MCF 10A (cell line): Measurements from ENCODE around the gene NTN4. TPM values are rescaled to one million over a fixed set of nuclear protein-coding genes. Genes with fewer than 3 reads are reported as not detected.

Experiments used
- BruUV-seq: library from RNA; stranded (reverse); fragments of 400-500 nt; replicated peaks from 2 replicates; lab custom pipeline; 2021; lab: Mats Ljungman, UMichigan
- CTCF ChIA-PET: fragments of 300-600 bp; sonication (Branson Sonifier 250); formaldehyde crosslinking; extraction: SDS; loops from one replicate; lab custom pipeline; 2021; ENCODE audit warnings: antibody characterized with exemption, inconsistent platforms; lab: Yijun Ruan, JAX
- POLR2A ChIA-PET: fragments of 300-600, 350-650 bp; sonication (Branson Sonifier 250); formaldehyde crosslinking; extraction: SDS; loops from one replicate; lab custom pipeline; 2020; ENCODE audit warnings: antibody characterized with exemption, inconsistent platforms; lab: Yijun Ruan, JAX
- DNase-seq: peaks from one replicate; pipeline ENCODE4 v3.0.0-alpha.2; 2018; ENCODE audit not compliant: unreplicated experiment
- H3K27ac Mint-ChIP-seq: one replicate; pipeline ENCODE4 v1.8.0; 2022; ENCODE audit warnings: mild to moderate bottlenecking, low read depth, mixed read lengths; ENCODE audit not compliant: unreplicated experiment
- H3K27me3 Mint-ChIP-seq: one replicate; pipeline ENCODE4 v1.8.0; 2022; ENCODE audit warnings: mixed read lengths; ENCODE audit not compliant: insufficient read depth, unreplicated experiment
- H3K36me3 Mint-ChIP-seq: one replicate; pipeline ENCODE4 v1.8.0; 2022; ENCODE audit warnings: mild to moderate bottlenecking, moderate library complexity, mixed read lengths; ENCODE audit not compliant: insufficient read depth, unreplicated experiment
- H3K4me1 Mint-ChIP-seq: one replicate; pipeline ENCODE4 v1.8.0; 2022; ENCODE audit warnings: mixed read lengths; ENCODE audit not compliant: insufficient read depth, unreplicated experiment
- H3K4me3 Mint-ChIP-seq: one replicate; pipeline ENCODE4 v1.8.0; 2022; ENCODE audit warnings: mild to moderate bottlenecking, moderate library complexity, mixed read lengths; ENCODE audit not compliant: unreplicated experiment
- H3K9me3 Mint-ChIP-seq: one replicate; pipeline ENCODE4 v1.8.0; 2022; ENCODE audit warnings: mixed read lengths; ENCODE audit not compliant: unreplicated experiment
- CTCF ChIP-seq: fragments of 200-600 bp; IDR thresholded peaks from one replicate; pipeline ENCODE4 v1.8.0; 2022; ENCODE audit warnings: antibody characterized with exemption, mild to moderate bottlenecking; ENCODE audit not compliant: unreplicated experiment
- intact Hi-C: fragments of 100-400 bp; cut with micrococcal nuclease; formaldehyde crosslinking; loops from 2 replicates; pipeline ENCODE4 v1.14.1; 2022
- total RNA-seq: library from RNA; stranded (reverse); gene quantifications from 2 replicates; pipeline ENCODE4 v1.2.3, GENCODE V29; 2022

NTN4 gene
- total RNA-seq, 1 experiment from 2014 or later = 53.0 TPM

- intact Hi-C loops = no loop called here
- Mint-ChIP-seq H3K4me3 (no peak overlapping the region), H3K27ac (no peak overlapping the region), H3K9me3 (no peaks in the 10 kb centered on the region), H3K4me1 (peaks cover 38% of the 10 kb centered on the region), H3K36me3 (no peaks in the 10 kb centered on the region), H3K27me3 (no peaks in the 10 kb centered on the region)
- no peak for DNase-seq
- POLR2A ChIA-PET = interaction anchor here (0.6 to 3.0 kb wide), 7 partner anchors 16 to 330 kb away, joined by 3 to 25 read pairs (median 9); partner anchors contain the start of genes METAP2 and NTN4
- CTCF ChIA-PET = interaction anchor here (1.3 to 1.8 kb wide), 2 partner anchors 182 to 222 kb away, joined by 3 to 7 read pairs; no protein-coding TSS in a partner anchor
- no peak for TF ChIP-seq CTCF
- BruUV-seq = no TSS peak
Measured at GRCh38 chr12:95804291-95804690, 13.7 kb upstream of the NTN4 start.

DNA sequence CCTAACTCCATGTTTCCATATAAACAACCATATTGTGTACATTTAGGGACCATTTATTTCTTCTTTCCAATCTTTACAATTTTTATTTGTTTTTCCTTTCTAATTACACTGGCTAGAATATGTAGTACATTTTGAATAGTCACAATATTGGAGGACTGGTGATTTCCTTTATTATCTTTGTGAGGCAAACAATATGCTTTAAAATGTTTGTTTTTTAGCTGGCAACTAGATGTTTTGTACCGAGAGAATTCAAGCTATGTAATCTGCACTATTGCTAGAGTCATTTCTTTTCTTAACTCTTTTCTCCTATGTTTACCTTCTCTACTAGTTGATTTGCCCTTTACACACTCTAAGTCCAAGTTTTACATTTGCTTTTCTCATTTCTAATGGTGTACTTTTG, 13.3 kb upstream of the NTN4 start:
- Mint-ChIP-seq H3K27me3 (no peaks in the 10 kb centered on the region), H3K4me1 (peaks cover 38% of the 10 kb centered on the region), H3K36me3 (no peaks in the 10 kb centered on the region), H3K27ac (no peak overlapping the region), H3K4me3 (no peak overlapping the region), H3K9me3 (no peaks in the 10 kb centered on the region)
- no peak for DNase-seq
- BruUV-seq = no TSS peak
- TF ChIP-seq CTCF = no peak
- intact Hi-C loops = loop anchor here (1.0 to 2.0 kb wide), 2 partner anchors 40 to 103 kb away; no protein-coding TSS in a partner anchor
- ChIA-PET POLR2A (interaction anchor here (0.6 to 2.7 kb wide), 2 partner anchors 15 to 269 kb away, joined by 3 to 25 read pairs; partner anchors contain the start of gene NTN4), CTCF (interaction anchor here (0.6 kb wide), 1 partner anchor 72 kb away, joined by 4 read pairs; no protein-coding TSS in a partner anchor)

DNA sequence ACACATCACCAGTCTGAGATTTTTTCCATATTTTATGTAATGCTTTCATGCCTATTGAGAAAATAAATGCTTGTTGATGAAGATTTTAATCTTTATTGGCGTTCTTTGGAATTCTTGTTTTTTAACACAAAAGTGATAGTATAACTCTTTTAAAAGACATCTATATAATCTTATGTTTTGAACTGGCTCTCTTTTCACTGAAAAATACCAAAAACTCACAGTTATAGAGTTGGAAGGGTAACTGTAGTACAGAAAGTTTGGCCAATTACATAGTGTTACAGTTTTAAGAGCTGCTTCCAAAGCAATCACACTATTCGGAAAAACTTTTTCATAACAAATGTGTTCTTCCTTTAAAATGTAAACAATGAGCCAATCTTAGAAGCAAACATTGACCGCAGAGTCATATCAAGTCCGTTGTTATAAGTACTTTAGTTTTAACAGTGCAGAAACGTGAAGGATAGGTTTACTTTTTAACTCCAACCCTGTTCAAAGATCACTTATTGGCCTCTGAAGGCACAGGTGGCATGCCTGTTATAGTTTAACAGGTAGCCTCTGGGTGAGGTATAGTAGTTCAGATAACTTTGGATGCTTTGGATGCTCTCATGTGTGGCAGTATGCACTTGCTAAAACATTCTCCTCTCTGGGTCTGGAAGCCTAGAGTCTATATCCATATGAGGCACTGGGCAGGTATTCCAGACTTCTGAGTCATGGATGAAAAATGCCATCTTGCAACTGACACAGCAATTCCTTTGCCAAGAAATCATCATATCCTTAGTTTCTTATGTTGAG, 12.1 kb upstream of the NTN4 start:
- intact Hi-C loops = loop anchor here (1.0 to 2.0 kb wide), 2 partner anchors 38 to 102 kb away; no protein-coding TSS in a partner anchor
- peaks cover 32% of the 10 kb centered on the region for H3K4me1 Mint-ChIP-seq
- peak overlapping the region; percentile 64 for H3K27ac Mint-ChIP-seq
- H3K9me3 Mint-ChIP-seq = no peaks in the 10 kb centered on the region
- peak; percentile 89 for DNase-seq
- H3K27me3 Mint-ChIP-seq = no peaks in the 10 kb centered on the region
- TF ChIP-seq CTCF = no peak
- ChIA-PET POLR2A (interaction anchor here (0.6 to 4.1 kb wide), 4 partner anchors 14 to 596 kb away, joined by 3 to 18 read pairs (median 3); no protein-coding TSS in a partner anchor), CTCF (interaction anchor here (0.5 to 1.2 kb wide), 3 partner anchors 13 to 506 kb away, joined by 3 read pairs; no protein-coding TSS in a partner anchor)
- H3K4me3 Mint-ChIP-seq = no peak overlapping the region
- no peaks in the 10 kb centered on the region for H3K36me3 Mint-ChIP-seq
- BruUV-seq = TSS peak; percentile 36

- Mint-ChIP-seq H3K27me3 (no peaks in the 10 kb centered on the region), H3K36me3 (no peaks in the 10 kb centered on the region), H3K4me3 (no peak overlapping the region), H3K4me1 (peaks cover 17% of the 10 kb centered on the region), H3K27ac (peak overlapping the region; percentile 26), H3K9me3 (no peaks in the 10 kb centered on the region)
- DNase-seq = no peak
- POLR2A ChIA-PET = interaction anchor here (0.7 to 1.7 kb wide), 4 partner anchors 8 to 323 kb away, joined by 3 to 5 read pairs (median 3); partner anchors contain the start of gene METAP2
- TF ChIP-seq CTCF = no peak
- BruUV-seq = no TSS peak
- intact Hi-C loops = no loop called here
- CTCF ChIA-PET = interaction anchor here (0.7 to 1.2 kb wide), 2 partner anchors 17 to 532 kb away, joined by 3 read pairs; no protein-coding TSS in a partner anchor
Measured at GRCh38 chr12:95796982-95797289, 6.4 kb upstream of the NTN4 start.
